NCI-H2171 treated with DMSO at 0.1 percent for 48 hours (cell line): Measurements from ENCODE around the gene CCDC138.
"Not testable (repeated sequence)": the region's sequence is repeated elsewhere in the genome, so short reads cannot be mapped to it uniquely, and the experiment has no call there.

Experiments used
- DNase-seq: peaks from one replicate; lab custom pipeline; 2025; lab: John Stamatoyannopoulos, UW

CCDC138 gene, protein sequence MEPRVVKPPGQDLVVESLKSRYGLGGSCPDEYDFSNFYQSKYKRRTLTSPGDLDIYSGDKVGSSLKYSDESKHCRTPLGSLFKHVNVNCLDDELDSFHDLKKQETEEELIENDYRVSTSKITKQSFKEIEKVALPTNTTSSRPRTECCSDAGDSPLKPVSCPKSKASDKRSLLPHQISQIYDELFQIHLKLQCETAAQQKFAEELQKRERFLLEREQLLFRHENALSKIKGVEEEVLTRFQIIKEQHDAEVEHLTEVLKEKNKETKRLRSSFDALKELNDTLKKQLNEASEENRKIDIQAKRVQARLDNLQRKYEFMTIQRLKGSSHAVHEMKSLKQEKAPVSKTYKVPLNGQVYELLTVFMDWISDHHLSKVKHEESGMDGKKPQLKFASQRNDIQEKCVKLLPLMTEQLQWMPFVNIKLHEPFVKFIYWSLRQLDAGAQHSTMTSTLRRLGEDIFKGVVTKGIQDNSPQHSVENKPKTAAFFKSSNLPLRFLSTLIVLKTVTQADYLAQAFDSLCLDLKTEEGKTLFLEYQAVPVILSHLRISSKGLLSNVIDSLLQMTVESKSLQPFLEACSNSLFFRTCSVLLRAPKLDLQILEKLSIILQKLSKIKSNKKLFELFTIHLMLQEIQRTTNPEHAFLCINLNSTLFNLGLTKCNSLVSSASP

DNA sequence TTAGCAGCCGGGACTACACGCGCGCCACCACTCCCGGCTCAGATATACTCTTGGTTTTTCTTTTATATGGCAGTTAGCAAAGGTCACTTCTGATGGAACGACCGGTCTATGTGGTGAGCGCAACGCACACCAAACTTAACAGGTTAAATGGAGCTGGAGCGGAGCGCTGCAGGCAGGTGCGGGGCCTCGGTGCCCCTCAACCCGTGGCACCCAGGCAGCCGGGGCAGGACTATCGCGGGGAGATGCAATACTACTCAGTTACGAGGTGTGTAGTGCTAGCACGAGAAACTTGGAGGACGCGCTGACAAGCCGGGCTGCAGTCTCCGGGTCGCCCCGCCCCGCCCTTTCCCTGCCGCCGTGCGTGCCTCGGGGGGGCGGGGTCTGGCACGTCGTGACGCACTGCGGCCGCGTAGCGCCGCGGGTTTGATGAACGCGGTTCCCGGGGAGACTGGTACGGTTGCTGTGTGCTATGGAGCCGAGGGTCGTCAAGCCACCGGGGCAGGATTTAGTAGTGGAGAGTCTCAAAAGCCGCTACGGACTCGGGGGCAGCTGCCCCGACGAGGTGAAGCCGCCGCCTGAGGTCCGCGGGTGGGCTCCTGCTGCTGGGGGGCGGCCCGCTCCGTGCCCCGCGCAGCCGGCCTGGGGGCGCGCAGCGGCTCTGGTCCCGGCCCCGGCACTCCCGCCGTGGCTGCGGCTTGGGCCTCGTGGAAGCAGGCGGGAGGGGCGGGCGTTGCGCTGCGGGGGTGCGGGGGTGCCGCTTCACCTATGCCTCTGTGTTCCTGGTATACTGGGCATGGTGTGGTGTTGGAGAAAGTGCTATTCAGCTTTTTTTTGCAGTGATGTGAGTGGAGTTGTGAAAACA lies at the start of gene CCDC138:
TSS of gene CCDC138 (plus strand) at position 418 of the 862 bp plus-strand sequence. CDS start at position 470, 52 bp downstream.
- DNase-seq: peak; percentile 88

DNA sequence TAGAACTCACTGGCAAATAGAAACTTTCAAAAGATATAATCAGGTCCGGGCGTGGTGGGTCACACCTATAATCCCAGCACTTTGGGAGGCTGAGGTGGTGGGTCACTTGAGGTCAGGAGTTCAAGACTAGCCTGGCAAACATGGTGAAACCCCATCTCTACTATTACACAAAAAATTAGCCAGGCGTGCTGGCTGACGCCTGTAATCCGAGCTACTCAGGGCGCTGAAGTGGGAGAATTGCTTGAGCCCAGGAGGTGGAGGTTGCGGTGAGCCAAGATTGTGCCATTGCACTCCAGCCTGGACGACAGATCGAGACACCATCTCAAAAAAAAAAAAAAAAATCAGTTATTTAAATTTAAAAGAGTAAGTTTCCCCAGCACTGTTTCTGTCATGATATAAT lies 28.6 kb upstream of the CCDC138 start:
- peak; percentile 31 for DNase-seq

DNA sequence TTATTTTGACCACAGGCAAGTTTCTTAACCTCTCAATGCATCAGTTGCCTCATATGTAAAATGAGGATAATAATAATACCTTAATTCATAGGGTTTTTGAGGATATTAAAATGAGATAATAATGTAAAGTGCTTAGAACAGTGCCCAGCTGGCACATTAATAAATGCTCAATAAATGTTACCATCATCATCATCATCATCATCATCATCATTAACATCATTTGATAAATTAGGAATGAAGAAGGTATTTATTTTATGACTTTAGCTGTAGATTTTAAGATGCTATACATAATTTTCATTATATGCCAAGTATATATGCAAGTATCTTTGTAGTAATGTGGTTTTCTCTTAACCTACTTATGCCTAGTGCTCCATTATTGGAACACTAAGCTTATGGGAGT lies 24.0 kb upstream of the CCDC138 start:
- DNase-seq: not testable (repeated sequence)

DNA sequence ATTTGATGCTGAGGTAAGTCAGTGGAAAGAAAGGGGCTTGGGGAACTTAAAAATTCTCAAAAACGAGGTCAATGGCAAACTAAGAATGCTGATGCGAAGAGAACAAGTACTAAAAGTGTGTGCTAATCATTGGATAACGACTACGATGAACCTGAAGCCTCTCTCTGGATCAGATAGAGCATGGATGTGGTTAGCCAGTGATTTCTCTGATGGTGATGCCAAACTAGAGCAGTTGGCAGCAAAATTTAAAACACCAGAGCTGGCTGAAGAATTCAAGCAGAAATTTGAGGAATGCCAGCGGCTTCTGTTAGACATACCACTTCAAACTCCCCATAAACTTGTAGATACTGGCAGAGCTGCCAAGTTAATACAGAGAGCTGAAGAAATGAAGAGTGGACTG lies 19.9 kb upstream of the CCDC138 start:
- not testable (repeated sequence) for DNase-seq

DNA sequence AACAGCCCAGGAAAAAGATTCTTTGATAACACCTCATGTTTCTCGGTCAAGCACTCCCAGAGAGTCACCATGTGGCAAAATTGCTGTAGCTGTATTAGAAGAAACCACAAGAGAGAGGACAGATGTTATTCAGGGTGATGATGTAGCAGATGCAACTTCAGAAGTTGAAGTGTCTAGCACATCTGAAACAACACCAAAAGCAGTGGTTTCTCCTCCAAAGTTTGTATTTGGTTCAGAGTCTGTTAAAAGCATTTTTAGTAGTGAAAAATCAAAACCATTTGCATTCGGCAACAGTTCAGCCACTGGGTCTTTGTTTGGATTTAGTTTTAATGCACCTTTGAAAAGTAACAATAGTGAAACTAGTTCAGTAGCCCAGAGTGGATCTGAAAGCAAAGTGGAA lies 18.7 kb upstream of the CCDC138 start:
- not testable (repeated sequence) for DNase-seq

DNA sequence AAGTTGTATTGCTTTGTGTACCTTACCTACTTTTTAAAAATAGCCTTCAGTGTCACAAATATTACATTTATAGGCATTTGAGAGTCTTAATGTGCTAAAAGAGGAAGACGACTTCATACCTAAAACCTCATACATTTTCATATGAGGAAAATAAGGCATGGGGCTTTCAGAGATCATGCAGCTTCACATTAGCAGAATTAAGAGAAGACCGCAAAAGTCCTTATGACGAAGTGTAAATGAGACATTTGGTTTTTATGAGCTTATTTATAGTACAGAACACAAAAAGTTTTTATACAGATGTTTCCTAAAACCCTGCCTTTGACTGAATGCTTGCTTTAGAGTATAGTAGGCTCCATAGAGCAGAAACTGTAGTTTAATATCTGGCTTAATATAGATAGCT lies 10.1 kb upstream of the CCDC138 start:
- no peak for DNase-seq

DNA sequence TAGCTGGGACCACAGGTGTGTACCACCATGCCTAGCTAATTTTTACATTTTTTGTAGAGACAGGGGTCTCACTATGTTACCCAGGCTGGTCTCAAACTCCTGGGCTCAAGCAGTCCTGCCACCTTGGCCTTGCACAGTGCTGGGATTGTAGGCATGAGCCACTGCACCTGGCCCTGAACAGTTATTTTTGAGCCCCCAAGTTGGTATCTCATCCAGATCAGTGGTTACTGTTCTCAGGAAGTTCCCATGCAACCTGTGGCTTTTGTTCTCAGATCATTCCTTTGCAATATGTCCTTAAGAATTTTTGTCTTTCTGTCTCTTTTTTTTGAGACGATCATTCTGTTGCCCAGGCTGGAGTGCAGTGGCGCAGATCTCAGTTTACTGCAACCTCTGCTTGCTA lies 7.7 kb upstream of the CCDC138 start:
- no peak for DNase-seq

DNA sequence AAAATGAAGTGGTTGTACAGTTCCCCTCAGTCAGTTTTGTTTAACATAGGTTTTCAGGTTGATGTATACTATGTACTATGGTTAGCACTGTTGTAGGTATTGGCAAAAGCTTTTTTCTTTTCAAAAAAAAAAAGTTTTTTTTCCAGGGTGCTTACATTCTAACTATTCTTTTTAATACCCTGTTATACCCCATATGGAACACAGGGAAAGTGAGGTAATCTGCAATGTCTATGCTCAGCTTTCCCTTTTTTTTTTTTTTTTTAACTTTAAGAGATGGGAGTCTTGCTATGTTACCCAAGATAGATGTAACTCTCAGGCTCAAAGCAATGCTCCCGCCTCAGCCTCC lies 590 bp upstream of the CCDC138 start:
- no peak for DNase-seq

DNA sequence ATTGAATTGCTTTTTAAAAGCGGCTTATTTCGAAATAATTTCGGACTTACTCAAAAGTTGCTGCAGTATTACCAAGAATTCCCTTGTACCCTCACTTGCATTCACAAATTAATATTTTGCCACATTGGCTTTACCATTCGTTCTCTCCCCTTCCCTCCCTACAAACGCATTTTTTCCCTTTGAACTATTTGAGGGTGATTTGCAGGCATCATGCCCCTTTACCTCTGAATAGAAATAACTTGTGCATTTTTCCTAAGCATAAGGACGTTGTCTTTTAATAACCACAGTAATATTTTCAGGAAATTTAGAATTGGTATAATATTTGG lies 608 bp downstream of the CCDC138 start:
- DNase-seq: no peak

DNA sequence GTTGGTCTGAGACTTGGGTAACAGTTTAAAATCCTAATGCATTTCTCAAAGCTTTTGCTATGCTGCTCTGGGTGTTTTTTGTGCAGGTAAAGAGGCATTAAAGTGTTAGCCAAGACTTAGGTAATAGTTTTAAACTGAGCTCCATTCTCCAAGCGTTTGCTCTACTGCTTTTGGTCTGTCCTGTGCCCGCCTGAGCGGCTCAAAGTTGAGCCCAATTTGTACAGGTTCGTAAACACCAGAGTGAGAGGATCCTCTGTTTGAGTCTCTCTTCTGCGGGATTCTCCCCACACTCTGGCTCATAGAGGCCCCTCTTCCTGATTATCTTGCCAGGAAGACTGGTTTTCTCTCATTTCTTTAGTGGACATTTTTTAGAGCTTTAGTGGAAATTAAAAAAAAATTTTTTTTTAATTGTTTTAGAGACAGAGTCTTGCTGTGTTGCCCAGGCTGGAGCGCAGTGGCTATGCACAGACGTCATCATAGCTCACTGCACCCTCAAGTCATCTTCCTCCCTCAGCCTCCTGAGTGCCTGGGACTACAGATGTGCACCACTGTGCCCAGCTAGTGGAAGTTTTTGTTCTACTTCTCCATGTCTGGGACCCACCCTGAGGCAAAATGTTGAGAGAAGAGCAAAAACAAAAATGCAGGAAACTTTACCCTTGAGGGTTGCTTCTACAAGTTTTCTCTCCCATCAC lies 16.6 kb downstream of the CCDC138 start:
- no peak for DNase-seq

DNA sequence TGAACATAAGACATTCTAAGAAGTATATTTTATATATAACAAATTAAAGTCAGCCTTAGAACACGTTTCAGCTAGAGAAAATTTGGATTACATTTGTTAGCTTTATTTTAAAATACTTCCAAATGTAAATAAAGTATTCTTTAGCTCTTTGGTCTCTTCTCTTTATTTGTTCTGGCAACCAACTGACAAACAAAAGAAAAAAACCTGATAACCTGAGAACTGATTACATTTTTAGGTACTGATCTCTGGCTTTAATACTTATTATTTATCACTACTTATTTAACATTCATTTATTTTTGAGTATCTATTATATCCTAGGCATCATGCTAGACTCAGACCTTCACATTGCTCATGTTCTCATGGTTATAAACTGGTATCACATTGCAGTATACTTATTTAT lies 18.5 kb downstream of the CCDC138 start:
- DNase-seq: no peak

DNA sequence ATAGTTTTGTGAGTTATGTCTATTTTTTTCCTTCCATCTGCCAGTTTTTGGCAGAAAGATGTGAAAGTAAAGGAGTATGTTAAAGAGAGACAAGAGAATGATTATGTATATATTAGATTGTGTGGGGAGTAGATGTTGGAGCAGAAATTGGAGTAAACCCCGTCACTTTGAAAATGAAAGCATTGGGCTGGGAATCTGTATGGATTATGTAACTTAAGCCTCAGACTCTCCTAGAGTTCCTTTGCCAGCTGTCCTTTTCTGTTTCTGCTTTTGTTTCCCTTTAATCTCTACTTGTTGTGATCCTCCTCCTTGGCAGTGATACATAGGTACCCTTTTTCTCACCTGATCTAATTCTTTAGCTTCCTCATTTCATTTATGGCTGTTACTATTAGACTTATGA lies 19.2 kb downstream of the CCDC138 start:
- DNase-seq: peak; percentile 52

DNA sequence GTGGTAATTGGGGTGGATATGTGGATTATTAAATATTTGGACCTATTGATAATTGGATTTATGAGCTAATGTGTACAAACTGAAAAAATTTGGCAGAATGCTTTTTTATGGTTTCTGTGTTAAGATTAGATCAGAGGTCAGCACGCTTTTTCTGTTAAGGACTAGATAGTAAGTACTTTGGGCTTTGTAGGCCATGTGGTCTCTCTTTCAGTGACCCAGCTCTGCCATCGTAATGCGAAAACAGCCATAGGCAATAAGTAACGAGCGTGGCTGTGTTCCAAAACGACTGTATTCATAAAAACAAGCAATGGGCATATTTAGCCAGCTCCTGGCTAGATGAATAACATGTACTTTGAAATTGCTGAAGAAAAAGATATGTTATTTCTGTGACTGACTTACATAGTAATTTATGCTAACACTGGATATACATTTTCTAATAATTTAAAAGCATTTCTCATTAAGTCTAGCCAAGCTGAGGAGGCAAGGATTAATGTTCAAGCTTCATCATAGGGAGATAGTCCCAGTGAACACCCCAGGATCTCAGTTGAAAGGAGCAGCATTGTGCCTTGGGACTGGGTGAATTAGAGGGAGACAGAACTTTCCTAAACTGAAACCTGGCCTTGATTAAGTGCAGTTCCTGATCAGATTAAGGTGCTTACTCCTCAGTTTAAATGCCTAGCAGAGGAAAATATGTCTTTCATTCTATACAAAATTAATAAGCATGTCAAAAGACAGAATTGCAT lies 20.0 kb downstream of the CCDC138 start:
- DNase-seq: no peak

DNA sequence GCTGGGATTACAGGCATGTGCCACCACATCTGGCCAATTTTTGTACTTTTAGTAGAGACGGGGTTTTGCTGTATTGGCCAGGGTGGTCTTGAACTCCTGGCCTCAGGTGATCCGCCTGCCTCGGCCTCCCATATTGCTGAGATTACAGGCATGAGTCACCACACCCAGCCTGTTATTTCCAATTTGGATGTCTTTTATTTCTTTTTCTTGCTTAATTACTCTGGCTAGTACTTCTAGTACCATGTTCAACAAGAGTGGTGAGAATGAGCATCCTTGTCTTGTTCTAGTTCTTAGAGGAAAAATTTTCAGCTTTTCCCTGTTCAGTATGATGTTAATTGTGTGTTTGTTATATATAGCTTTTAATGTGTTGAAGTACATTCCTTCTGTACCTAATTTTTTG lies 23.4 kb downstream of the CCDC138 start:
- no peak for DNase-seq

DNA sequence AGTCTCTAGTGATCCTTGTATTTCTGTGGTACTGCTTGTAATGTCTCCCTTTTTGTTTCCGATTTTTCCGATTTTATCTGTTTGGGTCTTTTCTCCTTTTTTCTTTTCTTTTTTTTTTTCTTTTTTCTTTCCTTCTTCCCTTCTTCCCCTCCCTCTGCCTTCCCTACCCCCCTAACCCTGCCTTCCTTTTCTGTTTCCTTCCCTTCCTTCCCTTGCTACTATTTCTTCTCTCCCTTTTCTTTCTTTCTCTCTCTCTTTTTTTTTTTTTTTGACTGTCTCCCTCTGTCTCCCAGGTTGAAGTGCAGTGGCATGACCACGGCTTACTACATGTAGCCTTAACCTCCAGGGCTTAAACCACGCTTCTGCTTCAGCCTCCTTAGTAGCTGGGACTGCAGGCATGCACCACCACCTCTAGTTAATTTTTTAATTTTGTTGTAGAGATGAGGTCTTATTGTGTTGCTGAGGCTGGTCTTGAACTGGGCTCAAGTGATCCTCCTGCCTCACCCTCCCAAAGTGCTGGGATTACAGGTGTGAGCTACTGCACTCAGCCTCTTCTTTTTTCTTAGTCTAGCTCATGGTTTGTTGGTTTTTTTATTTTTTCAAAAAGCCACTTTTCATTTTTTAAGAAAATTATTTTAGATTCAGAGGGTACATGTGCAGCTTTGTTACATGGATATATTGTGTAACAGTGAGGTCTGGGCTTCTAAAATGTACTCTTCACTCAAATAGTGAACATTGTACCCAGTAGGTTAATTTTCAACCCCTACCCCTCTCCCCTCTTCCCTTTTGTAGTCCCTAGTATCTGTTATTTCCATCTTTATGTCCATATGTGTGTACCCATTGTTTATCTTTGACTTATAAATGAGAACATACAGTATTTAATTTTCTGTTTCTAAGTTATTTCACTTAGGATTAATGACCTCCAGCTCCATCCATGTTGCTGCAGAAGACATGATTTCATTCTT lies 24.7 kb downstream of the CCDC138 start:
- no peak for DNase-seq

DNA sequence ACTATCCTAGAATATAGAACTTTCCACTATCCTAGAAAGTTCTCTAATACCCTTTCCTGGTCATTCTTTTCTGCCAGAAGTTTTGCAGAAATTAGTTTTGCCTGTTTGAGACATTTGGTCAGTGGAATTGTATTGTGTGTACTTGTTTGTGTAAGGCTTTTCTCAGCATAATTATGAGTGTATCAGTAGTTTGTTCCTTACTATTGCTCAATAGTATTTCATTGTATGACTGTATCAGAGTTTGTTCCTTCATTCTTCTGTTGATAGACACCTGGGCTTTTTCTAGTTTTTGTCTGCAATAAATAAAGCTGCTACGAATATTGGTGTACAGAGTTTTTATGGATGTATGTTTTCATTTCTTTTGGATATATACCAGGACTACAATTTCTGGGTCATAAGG lies 27.2 kb downstream of the CCDC138 start:
- DNase-seq: no peak

DNA sequence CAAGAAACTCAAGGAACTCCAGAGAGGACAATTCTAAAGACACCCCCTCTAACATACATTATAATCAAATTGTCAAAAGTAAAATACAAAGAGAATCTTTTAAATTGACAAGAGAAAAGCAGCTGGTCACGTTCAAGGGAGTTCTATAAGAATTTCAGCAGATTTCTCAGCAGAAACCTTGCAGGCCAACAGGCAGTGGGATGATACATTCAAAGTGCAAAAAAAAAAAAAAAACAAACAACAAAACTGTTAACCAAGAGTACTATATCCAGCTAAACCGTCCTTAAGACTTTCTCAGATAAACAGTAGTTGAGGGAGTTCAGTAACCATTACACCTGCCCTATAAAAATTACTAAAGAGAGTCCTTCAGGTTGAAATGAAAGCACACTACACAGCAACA lies 33.9 kb downstream of the CCDC138 start:
- no peak for DNase-seq

DNA sequence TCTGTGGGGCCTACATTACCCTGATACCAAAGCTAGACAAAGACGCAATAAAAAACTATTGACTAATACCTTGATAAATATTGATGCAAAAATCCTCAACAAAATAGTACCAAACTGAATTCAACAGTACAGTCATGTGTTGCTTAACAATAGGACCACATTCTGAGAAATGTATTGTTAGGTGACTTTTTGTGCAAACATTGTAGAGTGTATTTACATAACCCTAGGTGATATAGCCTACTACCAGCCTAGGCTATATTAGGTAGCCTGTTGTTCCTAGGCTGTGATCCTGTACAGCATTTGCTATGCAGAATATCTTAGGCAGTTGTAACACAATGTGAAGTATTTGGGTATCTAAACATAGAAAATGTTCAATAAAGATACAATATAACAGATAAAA lies 36.7 kb downstream of the CCDC138 start:
- no peak for DNase-seq

DNA sequence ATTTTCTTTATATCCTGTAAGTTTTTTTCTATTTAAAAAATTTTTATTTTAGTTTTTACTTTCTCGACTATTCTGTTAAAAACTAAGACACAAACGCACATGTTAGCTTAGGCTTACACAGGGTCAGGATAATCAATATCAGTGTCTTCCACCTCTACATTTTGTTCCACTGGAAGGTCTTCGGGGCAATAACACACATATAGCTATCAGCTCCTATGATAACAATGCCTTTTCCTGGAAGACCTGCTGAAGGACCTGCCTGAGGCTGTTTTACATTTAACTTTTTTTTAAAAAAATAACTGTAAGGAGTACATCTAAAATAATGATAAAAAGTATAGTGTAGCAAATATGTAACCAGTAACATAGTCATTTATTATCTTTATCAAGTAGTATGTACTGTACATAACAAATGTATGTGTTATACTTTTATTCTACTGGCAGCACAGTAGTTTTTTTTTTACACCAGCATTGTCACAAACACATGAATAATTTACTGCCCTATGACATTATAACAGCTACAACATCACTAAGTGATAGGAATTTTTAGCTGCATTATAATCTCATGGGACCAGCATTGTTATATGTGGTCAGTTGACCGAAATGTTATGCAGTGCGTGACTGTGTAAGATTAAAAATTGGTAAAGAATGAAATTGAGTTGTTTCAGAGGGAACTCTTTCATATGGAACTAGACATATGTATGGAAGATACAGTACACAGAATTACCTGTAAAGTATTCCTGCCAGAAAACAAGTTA lies 37.9 kb downstream of the CCDC138 start:
- DNase-seq: no peak

DNA sequence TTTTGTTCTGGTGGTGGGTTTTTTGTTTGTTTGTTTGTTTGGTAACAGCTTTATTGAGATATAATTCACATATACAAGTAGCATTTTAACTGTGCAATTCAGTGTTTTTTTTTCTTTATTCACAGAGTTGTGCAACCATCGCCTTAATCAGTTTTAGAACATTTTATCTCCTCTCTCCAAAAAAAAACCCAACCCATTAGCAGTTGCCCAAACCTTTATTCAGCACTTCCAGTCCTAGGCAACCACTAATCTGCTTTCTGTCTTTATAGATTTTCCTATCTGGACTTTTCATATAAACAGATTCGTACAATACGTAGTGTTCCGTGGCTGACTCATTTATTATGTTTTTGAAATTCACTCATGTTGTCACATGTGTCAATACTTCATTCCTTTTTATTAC lies 38.7 kb downstream of the CCDC138 start:
- DNase-seq: no peak
